ENCODE results near the gene MB. TPM values are rescaled to one million over a fixed set of nuclear protein-coding genes. Genes with fewer than 3 reads are reported as not detected.

The MB gene
- total and polyA plus RNA-seq, 2 donors (not counting 1 experiment from before 2014, with no cell fraction given), result not detected

DNA sequence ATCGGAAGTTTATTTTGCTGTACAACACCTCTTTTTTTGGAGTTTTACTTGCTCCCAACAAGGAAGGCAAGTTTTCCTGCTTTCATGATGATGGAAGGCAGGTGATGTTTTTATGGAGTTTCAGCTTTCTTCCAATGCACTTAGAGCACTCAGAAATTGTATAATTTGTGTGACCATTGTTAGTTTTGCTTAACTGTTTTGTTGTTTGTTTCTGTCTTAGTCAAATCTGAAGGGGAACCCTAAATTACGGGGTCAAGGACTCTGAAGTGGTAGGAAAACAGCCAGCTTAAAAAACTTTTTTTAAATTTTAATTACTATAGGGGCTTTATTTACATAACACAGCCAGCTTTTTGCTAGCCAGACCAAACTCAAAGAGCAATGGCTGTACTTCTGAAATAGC, 45.8 kb upstream of the MB start:
- H3K36me3 ChIP-seq (replicated peaks in 1 of 2; ENCODE audit: control extremely low read depth in 1 of 2, control insufficient read depth in 1 of 2, extremely low read depth in 1 of 2, insufficient read depth in 2 of 2, low read length in 1 of 2), result peaks cover 0 to 23% of the 10 kb centered on the region in 2 experiments
- CTCF ChIA-PET, result interaction anchor here (0.7 to 1.1 kb wide), 2 partner anchors 24 to 431 kb away, joined by 3 to 4 read pairs; no protein-coding TSS in a partner anchor
- H3K9me3 ChIP-seq (ENCODE audit: control extremely low read depth in 1 of 3, control insufficient read depth in 2 of 3, insufficient read depth in 1 of 3, low read length in 2 of 3), result peaks cover 4 to 9% (median 6%) of the 10 kb centered on the region in 3 donors
- H3K4me3 ChIP-seq (ENCODE audit: control extremely low read depth in 1 of 5, extremely low read depth in 1 of 5, insufficient read depth in 1 of 5, low read depth in 2 of 5, low read length in 4 of 5), result no peak overlapping the region
- TF ChIP-seq, protein P1, sequence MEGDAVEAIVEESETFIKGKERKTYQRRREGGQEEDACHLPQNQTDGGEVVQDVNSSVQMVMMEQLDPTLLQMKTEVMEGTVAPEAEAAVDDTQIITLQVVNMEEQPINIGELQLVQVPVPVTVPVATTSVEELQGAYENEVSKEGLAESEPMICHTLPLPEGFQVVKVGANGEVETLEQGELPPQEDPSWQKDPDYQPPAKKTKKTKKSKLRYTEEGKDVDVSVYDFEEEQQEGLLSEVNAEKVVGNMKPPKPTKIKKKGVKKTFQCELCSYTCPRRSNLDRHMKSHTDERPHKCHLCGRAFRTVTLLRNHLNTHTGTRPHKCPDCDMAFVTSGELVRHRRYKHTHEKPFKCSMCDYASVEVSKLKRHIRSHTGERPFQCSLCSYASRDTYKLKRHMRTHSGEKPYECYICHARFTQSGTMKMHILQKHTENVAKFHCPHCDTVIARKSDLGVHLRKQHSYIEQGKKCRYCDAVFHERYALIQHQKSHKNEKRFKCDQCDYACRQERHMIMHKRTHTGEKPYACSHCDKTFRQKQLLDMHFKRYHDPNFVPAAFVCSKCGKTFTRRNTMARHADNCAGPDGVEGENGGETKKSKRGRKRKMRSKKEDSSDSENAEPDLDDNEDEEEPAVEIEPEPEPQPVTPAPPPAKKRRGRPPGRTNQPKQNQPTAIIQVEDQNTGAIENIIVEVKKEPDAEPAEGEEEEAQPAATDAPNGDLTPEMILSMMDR (IDR thresholded peaks at IDR 0.05), result no peak
- no peak for TF ChIP-seq EZH2 (IDR thresholded peaks at IDR 0.05; ENCODE audit: borderline replicate concordance, insufficient read depth, low read depth, low read length, poor library complexity, severe bottlenecking)
- Mint-ChIP-seq H3K4me1 (peaks cover 32% of the 10 kb centered on the region), H3K4me3 (no peak overlapping the region), H3K9me3 (ENCODE audit: insufficient read depth) (peaks cover 5% of the 10 kb centered on the region), H3K27me3 (no peaks in the 10 kb centered on the region), H3K27ac (no peak overlapping the region)
- intact Hi-C loops (cut with micrococcal nuclease), result no loop called here
- H3K9ac ChIP-seq (ENCODE audit: low read length), result peak overlapping the region; percentile 46
- H2AFZ ChIP-seq (ENCODE audit: insufficient read depth, low read depth, low read length, poor library complexity, severe bottlenecking), result peak overlapping the region; percentile 5
- peaks cover 18 to 23% of the 10 kb centered on the region in 2 donors for H3K4me1 ChIP-seq (ENCODE audit: control insufficient read depth in 2 of 2, insufficient read depth in 2 of 2, low read length in 2 of 2)
- no peaks in the 10 kb centered on the region for H3K79me2 ChIP-seq (ENCODE audit: control insufficient read depth, insufficient read depth, low read length)
- no peak overlapping the region for H3K27ac ChIP-seq (ENCODE audit: low read length in 2 of 2)
- H4K20me1 ChIP-seq (ENCODE audit: control insufficient read depth, insufficient read depth, low read length, poor library complexity, severe bottlenecking), result no peaks in the 10 kb centered on the region
- ATAC-seq (ENCODE audit: low read depth) (no peak), DNase-seq (no peak)
- no CpG with 5 or more reads among the region's 2 CpGs for WGBS (ENCODE audit: insufficient coverage)
- POLR2A ChIA-PET, result no interaction called here
- no peaks in the 10 kb centered on the region for H3K27me3 ChIP-seq (replicated peaks in 1 of 4; ENCODE audit: control extremely low read depth in 1 of 4, control insufficient read depth in 3 of 4, insufficient read depth in 4 of 4, low read length in 3 of 4)
- peak overlapping the region; percentile 42 for H3K4me2 ChIP-seq (replicated peaks; ENCODE audit: low read depth, low read length, poor library complexity, severe bottlenecking)

DNA sequence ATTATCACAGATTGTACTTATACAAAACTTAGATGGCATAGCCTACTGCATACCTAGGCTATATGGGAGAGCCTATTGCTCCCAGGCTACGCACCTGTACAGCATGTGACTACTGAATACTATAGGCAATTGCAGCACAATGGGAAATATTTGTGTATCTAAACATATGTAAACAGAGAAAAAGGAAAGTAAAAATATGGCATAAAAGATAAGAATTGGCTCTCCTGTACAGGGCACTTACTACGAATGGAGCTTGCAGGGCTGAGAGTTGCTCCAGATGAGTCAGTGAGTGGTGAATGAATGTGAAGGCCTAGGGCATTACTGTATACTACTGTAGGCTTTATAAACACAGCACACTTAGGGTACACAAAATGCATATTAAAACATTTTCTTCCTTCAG, 44.3 kb upstream of the MB start:
- peak overlapping the region; percentile 57 for H3K4me2 ChIP-seq (replicated peaks; ENCODE audit: low read depth, low read length, poor library complexity, severe bottlenecking)
- H3K9ac ChIP-seq (ENCODE audit: low read length), result no peak overlapping the region
- Mint-ChIP-seq H3K4me3 (no peak overlapping the region), H3K4me1 (peaks cover 32% of the 10 kb centered on the region), H3K27ac (peak overlapping the region; percentile 46), H3K27me3 (no peaks in the 10 kb centered on the region), H3K9me3 (ENCODE audit: insufficient read depth) (peaks cover 3% of the 10 kb centered on the region)
- TF ChIP-seq, protein P1 (IDR thresholded peaks at IDR 0.05), result no peak
- no peak for TF ChIP-seq EZH2 (IDR thresholded peaks at IDR 0.05; ENCODE audit: borderline replicate concordance, insufficient read depth, low read depth, low read length, poor library complexity, severe bottlenecking)
- DNase-seq, result no peak
- intact Hi-C loops (cut with micrococcal nuclease), result no loop called here
- peak overlapping the region in 1 of 2 donors; percentile 83 for H3K27ac ChIP-seq (ENCODE audit: low read length in 2 of 2)
- H3K79me2 ChIP-seq (ENCODE audit: control insufficient read depth, insufficient read depth, low read length), result no peaks in the 10 kb centered on the region
- H3K27me3 ChIP-seq (replicated peaks in 1 of 4; ENCODE audit: control extremely low read depth in 1 of 4, control insufficient read depth in 3 of 4, insufficient read depth in 4 of 4, low read length in 3 of 4), result no peaks in the 10 kb centered on the region
- POLR2A ChIA-PET, result no interaction called here
- H2AFZ ChIP-seq (ENCODE audit: insufficient read depth, low read depth, low read length, poor library complexity, severe bottlenecking), result no peak overlapping the region
- H4K20me1 ChIP-seq (ENCODE audit: control insufficient read depth, insufficient read depth, low read length, poor library complexity, severe bottlenecking), result no peaks in the 10 kb centered on the region
- WGBS (ENCODE audit: insufficient coverage), result 100% methylated on average over 1 of the region's 2 CpGs
- H3K4me3 ChIP-seq (ENCODE audit: control extremely low read depth in 1 of 5, extremely low read depth in 1 of 5, insufficient read depth in 1 of 5, low read depth in 2 of 5, low read length in 4 of 5), result no peak overlapping the region
- peaks cover 18 to 23% of the 10 kb centered on the region in 2 donors for H3K4me1 ChIP-seq (ENCODE audit: control insufficient read depth in 2 of 2, insufficient read depth in 2 of 2, low read length in 2 of 2)
- peaks cover 0 to 27% of the 10 kb centered on the region in 2 experiments for H3K36me3 ChIP-seq (replicated peaks in 1 of 2; ENCODE audit: control extremely low read depth in 1 of 2, control insufficient read depth in 1 of 2, extremely low read depth in 1 of 2, insufficient read depth in 2 of 2, low read length in 1 of 2)
- CTCF ChIA-PET, result no interaction called here
- H3K9me3 ChIP-seq (ENCODE audit: control extremely low read depth in 1 of 3, control insufficient read depth in 2 of 3, insufficient read depth in 1 of 3, low read length in 2 of 3), result peaks cover 4 to 6% (median 5%) of the 10 kb centered on the region in 3 donors
- ATAC-seq (ENCODE audit: low read depth), result no peak
